Measurements from ENCODE around the gene UBL3.

DNA sequence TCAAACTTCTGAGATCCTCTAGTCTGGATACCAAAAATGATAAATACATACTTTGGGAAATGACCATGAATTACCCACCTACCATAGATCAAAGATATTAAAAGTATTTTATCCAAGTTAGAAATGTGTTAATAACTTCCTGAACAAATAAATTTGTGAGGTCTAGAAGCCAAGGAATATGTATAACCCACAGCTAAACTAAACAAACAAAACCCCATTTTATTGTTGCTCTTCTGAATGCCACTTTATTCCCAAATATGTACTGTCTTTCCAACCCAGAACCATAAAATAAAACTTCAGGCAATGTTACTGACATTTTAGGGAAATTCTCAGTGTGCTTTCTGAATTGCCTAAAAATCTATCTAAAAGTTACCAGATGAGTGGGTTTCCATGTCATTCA, 35.1 kb downstream of the UBL3 start:
- no peak for TF ChIP-seq CTCF (IDR thresholded peaks at IDR 0.05)
- TF ChIP-seq POLR2A (IDR thresholded peaks at IDR 0.05): no peak

Measured in prostate gland (tissue), 2 donors.